Activated CD8-positive, alpha-beta memory T cell treated with anti-CD3 and anti-CD28 coated beads for 48 hours (primary cell): ENCODE measurements around the gene CEACAM5.
A peak's percentile ranks its signal among the peaks of the same experiment; 100 is the strongest.
"Not testable (repeated sequence)": the region's sequence is repeated elsewhere in the genome, so short reads cannot be mapped to it uniquely, and the experiment has no call there.

Experiments
- DNase-seq, 3 experiments: peaks; one replicate each; pipeline ENCODE4 v3.0.0-alpha.2; 2020; ENCODE audit warnings: low read depth in 2 of 3, low spot score in 2 of 3

CEACAM5 gene

GRCh38 chr19:41739361-41739760, 30.9 kb downstream of the CEACAM5 start:
- DNase-seq, result no peak

GRCh38 chr19:41740415-41741243, 32.2 kb downstream of the CEACAM5 start:
- no peak for DNase-seq

DNA sequence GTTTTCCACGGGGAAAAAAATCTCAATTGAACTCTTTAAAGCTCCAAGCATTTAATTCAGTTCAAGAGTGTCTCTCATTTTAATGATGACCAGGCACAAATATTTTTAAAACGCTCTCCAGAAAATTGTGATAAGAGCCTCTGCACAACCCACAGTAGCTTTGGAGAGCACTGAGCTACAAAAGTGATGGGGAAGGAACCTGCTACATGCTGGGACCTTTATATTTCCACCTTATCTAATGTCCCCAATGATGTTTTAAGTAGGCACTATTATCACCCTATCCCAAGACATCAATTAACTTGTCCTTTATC, 32.8 kb downstream of the CEACAM5 start:
- DNase-seq, result no peak

GRCh38 chr19:41744850-41745249, 36.4 kb downstream of the CEACAM5 start:
- DNase-seq, result no peak

- DNase-seq, result no peak
Measured at GRCh38 chr19:41745756-41746155, 37.3 kb downstream of the CEACAM5 start.

GRCh38 chr19:41746593-41747227, 38.3 kb downstream of the CEACAM5 start:
- DNase-seq, result no peak

DNA sequence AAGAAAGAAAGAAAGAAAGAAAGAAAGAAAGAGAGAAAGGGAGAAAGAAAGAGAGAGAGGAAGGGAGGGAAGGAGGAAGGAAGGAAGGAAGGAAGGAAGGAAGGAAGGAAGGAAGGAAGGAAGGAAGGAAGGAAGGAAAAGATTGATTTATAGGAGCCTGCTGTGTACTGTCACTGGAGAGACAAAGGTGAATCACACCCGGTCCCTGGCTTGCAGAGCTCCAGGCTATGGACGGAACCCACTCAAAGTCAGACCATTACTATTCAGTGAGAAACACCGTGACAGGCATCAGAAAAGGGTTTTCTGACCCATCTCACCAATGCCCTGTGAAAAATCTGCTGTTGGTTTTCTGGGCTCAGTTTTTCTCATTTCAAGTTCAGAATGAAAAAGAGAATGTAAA, 39.6 kb downstream of the CEACAM5 start:
- no peak for DNase-seq

GRCh38 chr19:41750248-41751134, 42.1 kb downstream of the CEACAM5 start:
- DNase-seq, result not testable (repeated sequence)

GRCh38 chr19:41753159-41753558, 44.7 kb downstream of the CEACAM5 start:
- peak; percentile 11 to 81 (median 54) for DNase-seq

DNA sequence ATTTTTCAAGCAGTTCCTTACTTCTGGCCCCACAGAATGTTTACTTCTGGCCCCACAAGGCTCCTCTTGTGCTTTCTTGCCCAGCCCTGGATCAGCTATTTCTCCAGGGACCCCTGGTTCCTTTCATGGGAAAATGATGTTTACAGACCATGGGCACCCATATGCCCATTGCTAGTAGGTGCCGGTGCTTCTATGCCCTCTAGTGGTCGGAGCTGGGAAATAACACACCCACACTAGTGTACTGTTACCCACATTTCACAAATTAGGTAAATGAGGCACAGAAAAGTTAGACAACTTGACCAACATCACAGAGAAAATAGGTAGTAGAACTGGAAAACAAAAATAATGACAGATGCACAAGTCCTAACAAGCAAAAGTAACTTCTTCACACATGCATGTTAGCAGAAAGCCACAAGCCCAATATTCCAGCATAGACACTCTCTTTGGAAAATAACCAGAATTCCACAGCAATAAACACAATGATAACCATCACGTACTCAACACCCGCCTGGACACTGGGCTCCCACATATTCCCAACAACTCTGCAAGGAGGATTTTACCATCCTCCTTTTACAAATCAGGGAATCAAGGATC, 45.6 kb downstream of the CEACAM5 start:
- peak; percentile 16 to 56 (median 33) for DNase-seq

DNA sequence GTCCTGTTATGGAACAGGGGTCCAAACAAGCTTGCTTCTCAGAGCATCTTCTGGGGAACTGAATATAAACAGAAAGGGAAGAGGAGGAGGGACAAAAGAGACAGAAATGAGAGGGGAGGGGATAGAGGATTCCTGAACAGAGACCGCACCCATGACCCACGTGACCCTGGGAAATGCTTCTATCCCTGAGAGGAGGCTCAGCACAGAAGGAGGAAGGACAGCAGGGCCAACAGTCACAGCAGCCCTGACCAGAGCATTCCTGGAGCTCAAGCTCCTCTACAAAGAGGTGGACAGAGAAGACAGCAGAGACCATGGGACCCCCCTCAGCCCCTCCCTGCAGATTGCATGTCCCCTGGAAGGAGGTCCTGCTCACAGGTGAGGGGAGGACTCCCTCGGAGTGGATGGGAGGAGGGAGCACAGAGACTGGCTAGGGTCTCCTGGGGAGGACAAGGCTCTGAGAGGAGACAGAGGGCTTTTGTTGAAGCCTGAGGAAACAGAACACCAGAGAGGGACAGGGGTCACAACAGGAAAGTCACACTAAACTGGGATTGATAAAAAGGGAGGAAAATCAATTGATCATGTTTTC, 47.0 kb downstream of the CEACAM5 start, which contains the start of gene CEACAM6:
CEACAM6 (plus strand) TSS at position 203 of the 586 bp plus-strand sequence; CDS start at position 312, 109 bp downstream.
- DNase-seq, result no peak

- no peak for DNase-seq
Measured at GRCh38 chr19:41758846-41759245, 50.4 kb downstream of the CEACAM5 start.

DNA sequence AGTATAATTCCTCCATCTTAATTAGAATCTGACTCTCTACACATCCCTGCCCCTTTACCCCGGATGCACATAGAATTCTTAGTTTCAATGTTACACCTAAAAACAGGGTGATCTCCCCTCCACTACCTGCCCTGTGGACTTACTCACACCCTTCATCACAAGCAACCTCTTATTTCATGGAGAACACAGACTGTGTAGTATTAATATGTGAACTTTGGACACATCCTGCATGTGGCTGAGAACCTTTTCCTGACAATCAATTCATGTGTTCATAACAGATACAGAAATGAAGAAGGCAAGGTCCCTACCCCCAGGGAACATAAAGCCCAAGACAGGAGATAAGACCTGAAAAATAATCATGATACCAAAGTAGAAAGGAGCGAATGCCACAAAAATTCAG, 58.7 kb downstream of the CEACAM5 start:
- DNase-seq, result no peak

DNA sequence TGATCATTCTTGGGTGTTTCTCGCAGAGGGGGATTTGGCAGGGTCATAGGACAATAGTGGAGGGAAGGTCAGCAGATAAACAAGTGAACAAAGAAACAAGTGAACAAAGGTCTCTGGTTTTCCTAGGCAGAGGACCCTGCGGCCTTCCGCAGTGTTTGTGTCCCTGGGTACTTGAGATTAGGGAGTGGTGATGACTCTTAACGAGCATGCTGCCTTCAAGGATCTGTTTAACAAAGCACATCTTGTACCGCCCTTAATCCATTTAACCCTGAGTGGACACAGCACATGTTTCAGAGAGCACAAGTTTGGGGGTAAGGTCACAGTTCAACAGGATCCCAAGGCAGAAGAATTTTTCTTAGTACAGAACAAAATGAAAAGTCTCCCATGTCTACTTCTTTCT, 59.7 kb downstream of the CEACAM5 start:
- not testable (repeated sequence) for DNase-seq

GRCh38 chr19:41769608-41770007, 61.2 kb downstream of the CEACAM5 start:
- DNase-seq, result no peak

DNA sequence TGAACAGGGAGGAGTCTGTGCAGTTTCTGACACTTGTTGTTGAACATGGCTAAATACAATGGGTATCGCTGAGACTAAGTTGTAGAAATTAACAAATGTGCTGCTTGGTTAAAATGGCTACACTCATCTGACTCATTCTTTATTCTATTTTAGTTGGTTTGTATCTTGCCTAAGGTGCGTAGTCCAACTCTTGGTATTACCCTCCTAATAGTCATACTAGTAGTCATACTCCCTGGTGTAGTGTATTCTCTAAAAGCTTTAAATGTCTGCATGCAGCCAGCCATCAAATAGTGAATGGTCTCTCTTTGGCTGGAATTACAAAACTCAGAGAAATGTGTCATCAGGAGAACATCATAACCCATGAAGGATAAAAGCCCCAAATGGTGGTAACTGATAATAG, 63.0 kb downstream of the CEACAM5 start:
- no peak for DNase-seq

DNA sequence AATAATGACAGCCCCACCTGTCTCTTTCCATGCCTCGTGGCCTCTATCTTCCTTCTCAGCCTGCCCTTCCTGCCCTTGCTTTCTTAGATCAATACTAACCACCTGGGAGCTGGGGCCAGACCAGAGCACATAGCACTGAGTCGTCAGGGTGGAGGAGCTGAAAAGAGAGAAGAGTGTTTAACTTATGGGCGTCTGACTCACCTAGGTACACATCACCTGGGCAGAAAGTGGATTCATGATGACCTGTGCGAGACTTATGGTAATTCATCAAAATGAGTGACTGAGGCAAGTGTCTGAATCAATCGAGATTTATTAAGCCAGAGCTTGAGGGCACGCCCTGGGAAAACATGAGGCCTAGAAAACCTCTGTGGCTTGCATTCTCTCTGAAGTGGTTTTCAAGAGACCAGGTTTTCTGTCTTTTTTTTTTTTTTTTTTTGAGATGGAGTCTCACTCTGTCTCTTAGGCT, 66.1 kb downstream of the CEACAM5 start:
- DNase-seq, result peak in 2 of 3 experiments; percentile 7 to 13

GRCh38 chr19:41776700-41777099, 68.3 kb downstream of the CEACAM5 start:
- no peak for DNase-seq
